Thymus (tissue), 11 donors: ENCODE results near the gene FLAD1. TPM values are rescaled to one million over a fixed set of nuclear protein-coding genes. Genes with fewer than 3 reads are reported as not detected.
"Not testable (repeated sequence)": the region's sequence is repeated elsewhere in the genome, so short reads cannot be mapped to it uniquely, and the experiment has no call there.

Experiments used
- DNase-seq, 9 donors: peaks; one replicate each; pipeline ENCODE4 v3.0.0-alpha.2; 2013; ENCODE audit warnings: low spot score in 9 of 9, low read depth in 6 of 9, missing footprints in 1 of 9
- H3K27ac ChIP-seq, 2 donors: one replicate each; pipeline ENCODE4 v1.5.1; 2013; ENCODE audit warnings: control low read depth in 1 of 2, low read depth in 1 of 2, low read length in 1 of 2, mild to moderate bottlenecking in 1 of 2, moderate library complexity in 1 of 2
- H3K27me3 ChIP-seq, 2 donors: one replicate each; pipeline ENCODE4 v1.5.1; 2013; ENCODE audit warnings: low read length in 1 of 2; ENCODE audit not compliant: control insufficient read depth in 2 of 2, insufficient read depth in 1 of 2
- H3K36me3 ChIP-seq, 2 donors: one replicate each; pipeline ENCODE4 v1.5.1; 2013; ENCODE audit warnings: low read length in 1 of 2, mild to moderate bottlenecking in 1 of 2, moderate library complexity in 1 of 2; ENCODE audit not compliant: control insufficient read depth in 2 of 2, insufficient read depth in 2 of 2
- H3K4me1 ChIP-seq, 2 donors: one replicate each; pipeline ENCODE4 v1.5.1; 2013; ENCODE audit warnings: low read length in 2 of 2; ENCODE audit not compliant: control insufficient read depth in 2 of 2, insufficient read depth in 2 of 2
- H3K4me3 ChIP-seq, 2 donors: one replicate each; pipeline ENCODE4 v1.5.1; 2013; ENCODE audit warnings: low read length in 2 of 2, control low read depth in 1 of 2, mild to moderate bottlenecking in 1 of 2
- H3K9me3 ChIP-seq, 2 donors: one replicate each; pipeline ENCODE4 v1.5.1; 2013; ENCODE audit warnings: low read length in 1 of 2, mild to moderate bottlenecking in 1 of 2; ENCODE audit not compliant: control insufficient read depth in 2 of 2, insufficient read depth in 1 of 2
- WGBS: extraction: QIAGEN DNeasy Blood & Tissue Kit; methylation state at CpG from one replicate; pipeline ENCODE4 v1.1.7; 2013; 5-methylcytosine and 5-hydroxymethylcytosine counted together
- polyA plus RNA-seq: library from polyadenylated mRNA; stranded (reverse); fragments of 200-250 nt; gene quantifications from one replicate; pipeline ENCODE4 v1.2.3, GENCODE V29; 2013
- total RNA-seq: library from RNA; stranded (reverse); fragments of 120-200 nt; gene quantifications from one replicate; pipeline ENCODE4 v1.2.4, GENCODE V29; 2013
- donor health status: healthy.

FLAD1 gene
- total and polyA plus RNA-seq, 2 donors: 26.7 to 34.8 TPM

DNA sequence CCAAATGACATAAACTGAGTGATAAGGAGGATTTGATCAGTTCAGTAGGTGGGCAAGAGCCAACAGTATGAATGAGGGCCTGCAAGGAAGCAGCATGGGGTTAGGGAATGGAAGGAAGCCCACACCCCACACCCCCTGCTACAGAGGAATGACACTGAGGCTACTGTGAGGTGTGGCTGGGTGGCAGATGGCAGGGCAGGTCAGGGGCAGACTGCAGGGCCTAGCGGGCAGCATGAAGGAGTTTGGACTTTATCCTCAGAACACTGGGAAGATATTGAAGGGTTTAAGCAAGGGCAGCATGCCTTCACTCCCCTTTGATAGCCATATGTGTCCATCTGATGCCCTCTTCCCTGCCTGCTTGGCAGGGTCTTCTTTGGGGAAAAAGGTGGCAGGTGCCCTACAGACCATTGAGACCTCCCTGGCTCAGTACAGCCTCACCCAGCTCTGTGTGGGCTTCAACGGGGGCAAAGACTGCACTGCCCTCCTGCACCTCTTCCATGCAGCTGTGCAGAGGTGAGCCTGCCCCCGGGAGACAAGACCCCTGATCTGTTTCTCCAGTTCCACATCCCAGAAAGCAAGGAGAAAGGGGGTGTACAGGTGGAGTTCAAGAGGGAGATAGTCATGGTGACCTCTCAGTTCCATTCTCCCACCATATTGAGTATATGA is 6.2 kb downstream of the FLAD1 start:
- Histone ChIP-seq H3K27ac (no peak overlapping the region), H3K36me3 (peaks cover 22 to 34% of the 10 kb centered on the region in 2 donors), H3K27me3 (peaks cover 0 to 10% of the 10 kb centered on the region in 2 donors), H3K9me3 (no peaks in the 10 kb centered on the region), H3K4me1 (peaks cover 0 to 2% of the 10 kb centered on the region in 2 donors), H3K4me3 (no peak overlapping the region)
- DNase-seq: no peak
- WGBS: 94% methylated on average over 3 of the region's 3 CpGs

DNA sequence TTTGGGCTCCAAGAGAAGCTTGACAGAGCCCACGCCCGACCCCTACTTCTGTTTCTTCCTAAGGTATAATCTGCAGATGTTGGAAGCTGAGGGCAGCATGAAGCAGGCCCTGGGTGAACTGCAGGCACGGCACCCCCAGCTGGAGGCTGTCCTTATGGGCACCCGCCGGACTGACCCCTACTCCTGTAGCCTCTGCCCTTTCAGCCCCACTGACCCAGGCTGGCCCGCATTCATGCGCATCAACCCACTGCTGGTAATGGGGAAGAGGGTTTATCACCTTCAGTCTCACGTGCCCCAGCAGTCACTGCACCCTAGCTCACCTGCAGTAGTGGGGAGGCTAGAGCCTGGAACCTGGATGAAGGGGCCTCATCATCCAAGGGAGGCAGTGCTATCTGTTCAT is 7.1 kb downstream of the FLAD1 start:
- Histone ChIP-seq H3K36me3 (peaks cover 22 to 31% of the 10 kb centered on the region in 2 donors), H3K4me3 (no peak overlapping the region), H3K4me1 (no peaks in the 10 kb centered on the region), H3K9me3 (no peaks in the 10 kb centered on the region), H3K27me3 (peaks cover 0 to 19% of the 10 kb centered on the region in 2 donors), H3K27ac (no peak overlapping the region)
- no peak for DNase-seq
- 96% methylated on average over 8 of the region's 8 CpGs for WGBS

DNA sequence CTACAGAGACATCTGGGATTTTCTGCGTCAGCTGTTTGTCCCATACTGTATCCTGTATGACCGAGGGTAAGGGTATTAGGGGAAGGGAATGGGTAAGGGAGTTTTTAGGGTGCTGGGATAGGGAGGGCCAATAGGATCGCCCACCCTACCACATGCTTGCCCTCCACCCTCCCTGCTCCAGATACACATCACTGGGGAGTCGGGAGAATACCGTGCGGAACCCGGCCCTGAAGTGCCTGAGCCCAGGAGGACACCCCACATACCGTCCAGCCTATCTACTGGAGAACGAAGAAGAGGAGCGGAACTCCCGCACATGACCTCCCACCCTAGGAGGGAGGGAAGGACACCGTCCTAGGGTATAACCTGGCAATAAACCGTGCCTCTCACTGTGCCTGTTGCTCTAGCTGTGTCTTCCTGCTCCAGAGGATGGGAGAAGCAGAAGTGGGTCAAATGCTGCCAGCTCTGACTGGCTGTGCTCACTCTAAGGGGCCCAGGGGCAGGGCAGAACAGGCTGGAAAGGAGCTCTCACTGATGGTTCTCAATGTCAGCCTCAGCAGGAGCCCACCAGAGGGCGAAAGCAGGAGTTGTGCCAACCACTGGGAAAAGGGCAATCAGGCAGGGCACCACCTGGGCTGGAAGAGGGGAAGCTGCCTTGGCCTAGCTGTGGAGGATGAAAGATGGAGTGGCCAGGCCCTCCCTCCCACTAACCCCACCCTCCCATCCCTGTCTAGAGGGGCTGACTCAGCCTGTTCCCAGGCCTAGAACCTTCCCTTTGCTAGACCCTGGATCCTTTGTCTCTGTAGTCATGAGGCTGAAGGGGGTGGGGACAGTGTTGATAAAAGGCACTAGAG is 9.8 kb downstream of the FLAD1 start:
- DNase-seq: no peak

DNA sequence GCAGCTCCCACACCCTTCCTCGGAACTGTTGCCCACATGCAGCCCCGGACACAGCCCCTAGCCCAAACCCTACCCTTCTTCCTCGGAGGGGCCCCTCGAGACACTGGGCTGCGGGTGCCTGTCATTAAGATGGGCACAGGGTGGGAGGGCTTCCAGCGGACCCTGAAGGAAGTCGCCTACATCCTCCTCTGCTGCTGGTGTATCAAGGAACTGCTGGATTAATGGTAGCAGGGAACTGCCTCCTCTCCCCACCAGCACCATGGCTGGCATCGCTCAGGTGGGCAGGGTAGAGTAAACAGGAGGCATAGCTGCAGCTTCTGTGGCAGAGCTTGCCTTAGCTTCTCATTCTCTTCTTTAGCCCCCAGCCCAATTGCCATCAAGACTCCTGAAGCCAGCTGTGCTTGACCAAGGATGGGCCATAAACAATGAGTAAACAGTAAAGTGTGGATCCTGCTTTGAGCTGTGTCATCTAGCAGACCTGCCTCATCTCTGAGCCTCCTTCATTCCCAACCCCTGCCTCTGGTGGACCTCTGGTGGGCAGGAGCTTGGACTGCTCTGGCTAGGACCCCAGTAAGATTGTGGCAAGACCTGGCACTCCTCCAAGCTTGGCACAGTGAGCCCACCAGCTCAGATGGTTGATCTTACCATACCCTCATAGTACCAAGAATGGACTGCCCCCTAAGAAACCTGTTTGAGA is 10.6 kb downstream of the FLAD1 start, which contains the start of gene LENEP:
LENEP (plus strand) TSS at position 15 of the 697 bp plus-strand sequence; CDS start at position 37, 22 bp downstream.
- 91% methylated on average over 8 of the region's 8 CpGs for WGBS
- Histone ChIP-seq H3K36me3 (peaks cover 11 to 14% of the 10 kb centered on the region in 2 donors), H3K4me3 (no peak within 1 kb of the TSS), H3K4me1 (peaks cover 0 to 18% of the 10 kb centered on the region in 2 donors), H3K9me3 (peaks cover 0 to 3% of the 10 kb centered on the region in 2 donors), H3K27ac (no peak within 1 kb of the TSS), H3K27me3 (peaks cover 23 to 50% of the 10 kb centered on the region in 2 donors)
- no peak for DNase-seq

More for the DNA sequence above, 9.8 kb downstream of the FLAD1 start:
- H3K4me3 ChIP-seq: no peak overlapping the region
- WGBS: 93% methylated on average over 14 of the region's 14 CpGs
- peaks cover 22 to 43% of the 10 kb centered on the region in 2 donors for H3K27me3 ChIP-seq
- H3K9me3 ChIP-seq: peaks cover 0 to 3% of the 10 kb centered on the region in 2 donors
- H3K4me1 ChIP-seq: peaks cover 0 to 10% of the 10 kb centered on the region in 2 donors
- H3K27ac ChIP-seq: no peak overlapping the region
- H3K36me3 ChIP-seq: peaks cover 18 to 22% of the 10 kb centered on the region in 2 donors

DNA sequence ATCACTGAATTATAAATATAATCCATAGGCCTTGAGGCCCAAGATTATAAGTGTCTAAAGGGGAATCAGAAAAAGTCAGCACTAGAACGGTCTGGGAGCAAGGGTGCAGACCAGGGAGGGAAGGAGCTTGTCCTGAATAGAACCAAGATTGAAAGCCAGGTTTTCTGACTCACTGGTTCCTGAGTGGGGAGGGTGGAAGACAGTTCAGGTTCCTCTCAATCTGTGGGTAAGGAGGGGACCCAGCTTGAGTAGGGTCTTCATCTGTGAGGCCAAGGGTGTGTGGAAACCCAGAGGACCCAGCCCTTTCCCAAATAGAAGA is 11.1 kb downstream of the FLAD1 start:
- Histone ChIP-seq H3K36me3 (peaks cover 6 to 11% of the 10 kb centered on the region in 2 donors), H3K4me1 (peaks cover 0 to 23% of the 10 kb centered on the region in 2 donors), H3K27me3 (peaks cover 25 to 55% of the 10 kb centered on the region in 2 donors), H3K27ac (no peak overlapping the region), H3K9me3 (peaks cover 0 to 3% of the 10 kb centered on the region in 2 donors), H3K4me3 (no peak overlapping the region)
- 93% methylated on average over 1 of the region's 1 CpG for WGBS
- DNase-seq: no peak

DNA sequence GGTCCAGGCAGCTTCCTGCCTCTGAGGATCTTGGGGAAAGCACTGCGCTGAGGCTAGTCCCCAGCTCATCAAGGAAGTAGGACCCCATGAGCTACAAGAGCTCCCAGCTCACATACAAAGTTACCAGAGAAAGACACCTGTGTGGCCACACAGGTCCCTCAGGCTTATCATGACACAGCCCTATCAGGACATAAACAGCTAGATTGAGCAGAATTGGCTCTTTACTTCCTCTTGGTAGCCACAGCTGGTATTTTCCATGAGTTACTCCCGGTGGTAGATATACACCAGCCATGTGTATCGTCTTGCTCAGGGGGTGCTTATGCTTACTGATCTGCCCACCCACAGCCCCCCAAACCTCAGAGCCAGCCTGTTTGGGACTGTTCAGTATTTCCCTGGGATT is 11.4 kb downstream of the FLAD1 start:
- Histone ChIP-seq H3K36me3 (peaks cover 4 to 8% of the 10 kb centered on the region in 2 donors), H3K9me3 (peaks cover 0 to 3% of the 10 kb centered on the region in 2 donors), H3K27me3 (peaks cover 26 to 58% of the 10 kb centered on the region in 2 donors), H3K4me1 (peaks cover 1 to 27% of the 10 kb centered on the region in 2 donors), H3K27ac (no peak overlapping the region), H3K4me3 (no peak overlapping the region)
- 43% methylated on average over 3 of the region's 3 CpGs for WGBS
- no peak for DNase-seq

DNA sequence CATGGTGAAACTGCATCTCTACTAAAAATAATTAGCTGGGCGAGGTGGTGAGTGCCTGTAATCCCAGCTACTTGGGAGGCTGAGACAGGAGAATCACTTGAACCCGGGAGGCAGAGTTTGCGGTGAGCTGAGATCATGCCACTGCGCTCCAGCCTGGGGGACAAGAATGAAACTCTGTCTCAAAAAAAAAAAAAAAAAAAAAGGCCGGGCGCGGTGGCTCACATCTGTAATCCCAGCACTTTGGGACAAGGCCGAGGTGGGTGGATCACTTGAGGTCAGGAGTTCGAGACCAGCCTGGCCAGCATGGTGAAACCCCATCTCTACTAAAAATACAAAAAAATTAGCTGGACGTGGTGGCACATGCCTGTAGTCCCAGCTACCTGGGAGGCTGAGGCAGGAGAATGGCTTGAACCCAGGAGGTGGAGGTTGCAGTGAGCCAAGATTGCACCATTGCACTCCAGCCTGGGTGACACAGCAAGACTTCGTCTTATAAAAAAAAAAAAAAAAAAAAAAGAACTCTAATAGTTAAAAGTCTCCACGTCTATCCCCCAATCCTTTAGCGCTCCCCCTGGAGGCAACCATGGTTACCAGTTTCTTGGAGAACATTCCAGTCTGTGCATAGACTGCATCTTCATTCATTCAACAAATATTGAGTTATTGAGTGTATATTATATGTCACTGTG is 12.3 kb downstream of the FLAD1 start:
- not testable (repeated sequence) for H3K27ac ChIP-seq, H3K4me3 ChIP-seq, DNase-seq, H3K36me3 ChIP-seq, H3K9me3 ChIP-seq
- Histone ChIP-seq H3K27me3 (peaks cover 34 to 67% of the 10 kb centered on the region in 2 donors), H3K4me1 (peaks cover 3 to 34% of the 10 kb centered on the region in 2 donors)
- whole genome bisulfite sequencing: 73% methylated on average over 13 of the region's 13 CpGs

DNA sequence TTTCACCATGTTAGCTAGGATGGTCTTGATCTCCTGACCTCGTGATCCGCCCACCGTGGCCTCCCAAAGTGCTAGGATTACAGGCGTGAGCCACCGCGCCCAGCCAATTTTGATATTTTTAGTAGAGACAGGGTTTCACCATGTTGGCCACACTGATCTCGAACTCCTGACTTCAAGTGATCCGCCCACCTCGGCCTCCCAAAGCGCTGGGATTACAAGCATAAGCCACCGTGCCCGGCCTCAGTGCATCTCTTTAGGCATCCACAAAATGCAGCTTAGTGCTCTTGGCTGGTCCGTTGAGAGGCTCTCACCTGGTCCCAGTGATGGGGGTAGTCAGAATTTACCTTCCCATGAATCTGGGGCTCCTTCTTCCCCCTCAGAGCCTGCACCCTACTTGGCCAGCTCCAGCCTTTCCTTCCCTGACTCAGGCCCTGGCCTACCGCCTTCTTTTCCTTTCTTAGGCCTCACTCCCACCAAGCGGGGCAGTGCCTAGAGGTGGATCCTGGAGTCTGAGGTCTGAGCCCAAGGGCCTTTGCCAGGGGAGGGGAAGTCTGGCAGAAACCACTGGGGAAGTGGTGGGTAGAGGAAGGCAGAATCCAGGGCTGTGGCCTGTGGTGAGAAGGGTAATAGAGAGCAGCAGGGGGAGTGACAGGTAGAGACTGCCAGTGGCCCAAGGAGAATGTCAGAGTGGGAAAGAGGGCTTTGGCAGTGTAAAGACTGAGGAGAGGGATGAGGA is 14.0 kb downstream of the FLAD1 start:
- Histone ChIP-seq H3K4me1 (peaks cover 3 to 51% of the 10 kb centered on the region in 2 donors), H3K9me3 (peaks cover 0 to 18% of the 10 kb centered on the region in 2 donors), H3K36me3 (no peaks in the 10 kb centered on the region), H3K4me3 (no peak overlapping the region), H3K27me3 (peaks cover 48 to 84% of the 10 kb centered on the region in 2 donors), H3K27ac (no peak overlapping the region)
- no peak for DNase-seq
- 72% methylated on average over 15 of the region's 15 CpGs for WGBS
